Tibial artery (tissue), 4 donors: Measurements from ENCODE around the gene JUNB.

ENCODE experiments used
- DNase-seq, 2 donors: peaks; one replicate each; pipeline ENCODE4 v3.0.0-alpha.2; 2019
- H3K27ac ChIP-seq, 2 donors: fragments of 200-600 bp; sonication (generic) in 1 of 2; 1 replicate in 1 of 2; 2 replicates in 1 of 2; pipeline ENCODE4 v1.5.1; 2018 to 2019; ENCODE audit warnings: mild to moderate bottlenecking in 1 of 2
- H3K27me3 ChIP-seq, 2 donors: fragments of 200-600 bp; sonication (generic) in 1 of 2; one replicate each; pipeline versions ENCODE4 v1.5.1 to v1.6.0; 2016 to 2019
- H3K36me3 ChIP-seq, 3 donors: fragments of 200-600 bp; sonication (generic) in 2 of 3; one replicate each; pipeline ENCODE4 v1.5.1; 2016 to 2019; ENCODE audit warnings: mild to moderate bottlenecking in 2 of 3
- H3K4me1 ChIP-seq, 4 donors: fragments of 200-600 bp; sonication (generic) in 2 of 4; 1 replicate in 3 of 4; 2 replicates in 1 of 4; pipeline ENCODE4 v1.5.1; 2016 to 2019
- H3K4me3 ChIP-seq, 2 donors: fragments of 200-600 bp; sonication (generic) in 1 of 2; 1 replicate in 1 of 2; 2 replicates in 1 of 2; pipeline ENCODE4 v1.5.1; 2018 to 2019; ENCODE audit warnings: mild to moderate bottlenecking in 2 of 2
- H3K9me3 ChIP-seq, 3 donors: fragments of 200-600 bp; sonication (generic) in 1 of 3; one replicate each; pipeline ENCODE4 v1.5.1; 2016 to 2019
- intact Hi-C: fragments of 100-400 bp; cut with DNase I; formaldehyde crosslinking; loops from one replicate; pipeline ENCODE4 v1.15.0; 2023; ENCODE audit warnings: low total_unique reads
- TF ChIP-seq, protein P1 (sequence below), 2 experiments: fragments of 200-600 bp in 1 of 2; fragments of 450-650 bp in 1 of 2; IDR thresholded peaks; one replicate each; pipeline ENCODE4 v1.5.1; 2017 to 2019; ENCODE audit warnings: antibody characterized with exemption in 2 of 2, mild to moderate bottlenecking in 1 of 2, moderate library complexity in 1 of 2

The JUNB gene

DNA sequence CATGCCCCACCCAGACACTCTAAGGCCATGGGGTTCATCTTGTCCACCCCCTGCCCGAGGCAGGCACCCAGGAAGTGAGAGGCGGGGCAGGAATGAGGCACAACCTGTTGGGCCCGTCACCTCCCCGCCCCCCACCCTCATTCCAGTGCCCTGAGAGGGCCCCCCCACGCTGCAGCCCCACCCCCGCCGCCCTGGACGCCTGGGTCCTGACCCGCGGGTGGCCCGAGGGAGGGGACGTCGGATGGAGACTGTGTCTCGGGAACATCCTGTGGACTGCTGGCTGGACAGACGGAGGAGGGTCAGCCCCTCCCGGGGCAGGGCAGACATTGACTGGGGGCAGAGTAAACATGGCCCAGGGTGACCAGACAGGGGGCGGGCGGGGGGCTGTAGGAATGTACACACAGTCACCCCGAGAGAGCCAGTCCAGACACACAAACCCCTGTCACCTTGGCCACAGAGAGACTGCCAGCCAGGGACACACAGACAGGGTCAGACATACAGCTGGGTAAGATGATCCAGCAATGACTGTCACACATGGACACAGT, 7.4 kb upstream of the JUNB start:
- peaks cover 5 to 79% (median 74%) of the 10 kb centered on the region in 4 donors for H3K4me1 ChIP-seq
- DNase-seq, result peak in 1 of 2 donors; percentile 87
- peak overlapping the region; percentile 98 to 99 for H3K27ac ChIP-seq
- intact Hi-C loops, result no loop called here
- no peaks in the 10 kb centered on the region for H3K36me3 ChIP-seq
- H3K9me3 ChIP-seq, result no peaks in the 10 kb centered on the region
- H3K27me3 ChIP-seq, result no peaks in the 10 kb centered on the region
- H3K4me3 ChIP-seq, result peak overlapping the region in 1 of 2 donors; percentile 64
- TF ChIP-seq, protein P1, sequence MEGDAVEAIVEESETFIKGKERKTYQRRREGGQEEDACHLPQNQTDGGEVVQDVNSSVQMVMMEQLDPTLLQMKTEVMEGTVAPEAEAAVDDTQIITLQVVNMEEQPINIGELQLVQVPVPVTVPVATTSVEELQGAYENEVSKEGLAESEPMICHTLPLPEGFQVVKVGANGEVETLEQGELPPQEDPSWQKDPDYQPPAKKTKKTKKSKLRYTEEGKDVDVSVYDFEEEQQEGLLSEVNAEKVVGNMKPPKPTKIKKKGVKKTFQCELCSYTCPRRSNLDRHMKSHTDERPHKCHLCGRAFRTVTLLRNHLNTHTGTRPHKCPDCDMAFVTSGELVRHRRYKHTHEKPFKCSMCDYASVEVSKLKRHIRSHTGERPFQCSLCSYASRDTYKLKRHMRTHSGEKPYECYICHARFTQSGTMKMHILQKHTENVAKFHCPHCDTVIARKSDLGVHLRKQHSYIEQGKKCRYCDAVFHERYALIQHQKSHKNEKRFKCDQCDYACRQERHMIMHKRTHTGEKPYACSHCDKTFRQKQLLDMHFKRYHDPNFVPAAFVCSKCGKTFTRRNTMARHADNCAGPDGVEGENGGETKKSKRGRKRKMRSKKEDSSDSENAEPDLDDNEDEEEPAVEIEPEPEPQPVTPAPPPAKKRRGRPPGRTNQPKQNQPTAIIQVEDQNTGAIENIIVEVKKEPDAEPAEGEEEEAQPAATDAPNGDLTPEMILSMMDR (IDR thresholded peaks at IDR 0.05), result no peak

DNA sequence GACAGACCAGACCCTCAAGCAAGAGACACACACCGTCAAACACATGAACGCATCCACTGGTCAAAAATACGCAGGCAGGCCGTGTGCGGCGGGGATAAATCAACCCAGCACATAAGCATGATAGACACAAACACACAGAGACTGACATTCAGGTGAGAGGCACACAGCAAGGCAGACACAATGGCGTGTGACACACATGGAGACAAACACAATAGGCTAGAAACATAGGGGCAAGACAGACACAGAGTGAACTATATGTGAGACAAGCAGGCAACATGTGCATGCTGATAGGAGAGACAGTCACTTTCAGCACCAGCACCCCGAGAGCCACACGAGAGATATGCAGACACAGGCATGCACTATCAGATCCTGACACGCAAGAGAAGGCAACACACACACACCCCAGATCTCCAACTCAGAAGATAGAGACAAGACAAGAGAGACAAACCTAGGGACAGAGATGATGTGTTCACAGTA, 6.9 kb upstream of the JUNB start:
- H3K27me3 ChIP-seq, result no peaks in the 10 kb centered on the region
- no peak for DNase-seq
- H3K4me3 ChIP-seq, result no peak overlapping the region
- H3K36me3 ChIP-seq, result no peaks in the 10 kb centered on the region
- no peaks in the 10 kb centered on the region for H3K9me3 ChIP-seq
- peak overlapping the region; percentile 98 to 99 for H3K27ac ChIP-seq
- TF ChIP-seq, protein P1 (IDR thresholded peaks at IDR 0.05), result no peak
- intact Hi-C loops, result no loop called here
- peaks cover 5 to 79% (median 73%) of the 10 kb centered on the region in 4 donors for H3K4me1 ChIP-seq

DNA sequence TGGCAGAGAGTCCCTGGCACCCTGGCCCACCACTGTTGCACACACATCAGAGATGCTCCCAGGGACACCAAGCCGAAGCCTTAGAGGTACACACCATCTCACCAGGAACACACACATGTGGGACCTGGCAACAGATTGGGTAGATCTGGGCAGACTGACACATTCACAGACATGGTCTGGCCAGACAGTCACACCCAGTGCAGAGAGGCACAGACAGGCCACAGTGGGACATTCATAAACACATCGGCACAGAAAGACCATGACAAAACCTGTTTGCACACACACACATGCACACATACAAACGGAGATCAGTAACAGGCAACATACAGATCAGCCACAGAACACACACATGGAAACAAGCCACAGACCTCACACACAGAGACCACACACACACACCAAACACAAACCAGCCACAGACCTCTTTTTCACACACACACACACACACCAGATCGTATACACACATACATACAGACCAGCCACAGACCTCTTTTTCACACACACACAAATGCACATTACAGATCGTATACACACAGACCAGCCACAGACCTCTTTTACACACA, 6.3 kb upstream of the JUNB start:
- Histone ChIP-seq H3K27ac (peak overlapping the region; percentile 98 to 99), H3K36me3 (no peaks in the 10 kb centered on the region), H3K9me3 (no peaks in the 10 kb centered on the region), H3K4me1 (peaks cover 5 to 74% (median 70%) of the 10 kb centered on the region in 4 donors), H3K27me3 (no peaks in the 10 kb centered on the region), H3K4me3 (no peak overlapping the region)
- TF ChIP-seq, protein P1 (IDR thresholded peaks at IDR 0.05), result no peak
- no peak for DNase-seq
- intact Hi-C loops, result no loop called here

DNA sequence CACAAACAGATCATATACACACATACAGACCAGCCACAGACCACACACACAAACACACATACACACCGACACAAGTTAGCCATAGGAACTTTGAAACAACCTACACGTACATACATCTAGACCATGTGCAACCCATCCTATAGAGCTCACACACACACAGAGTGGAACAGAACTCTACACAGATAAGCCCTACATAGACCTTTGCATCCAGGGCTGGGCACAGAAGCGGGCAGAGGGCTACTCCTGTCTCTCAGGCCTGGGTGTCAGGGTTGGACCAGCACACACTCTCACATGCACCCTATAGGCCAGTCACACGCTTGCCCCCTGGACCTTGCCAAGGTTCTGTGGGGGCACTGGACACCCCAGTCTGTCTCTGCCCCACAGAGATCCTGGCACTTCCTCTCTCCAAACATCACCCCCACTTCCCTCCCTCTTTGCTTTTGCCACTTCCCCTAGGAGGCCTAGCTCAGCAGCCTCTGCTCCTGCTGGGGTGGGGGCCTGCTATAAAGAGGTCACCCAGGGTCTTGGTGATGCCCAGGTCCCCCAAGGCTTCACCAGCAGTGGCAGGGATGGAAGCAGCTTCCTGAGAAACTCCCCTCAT, 5.8 kb upstream of the JUNB start:
- intact Hi-C loops, result no loop called here
- no peaks in the 10 kb centered on the region for H3K27me3 ChIP-seq
- peak overlapping the region; percentile 98 to 99 for H3K27ac ChIP-seq
- H3K9me3 ChIP-seq, result no peaks in the 10 kb centered on the region
- H3K4me1 ChIP-seq, result peaks cover 5 to 75% (median 71%) of the 10 kb centered on the region in 4 donors
- DNase-seq, result no peak
- H3K36me3 ChIP-seq, result no peaks in the 10 kb centered on the region
- no peak overlapping the region for H3K4me3 ChIP-seq
- TF ChIP-seq, protein P1 (IDR thresholded peaks at IDR 0.05), result no peak

DNA sequence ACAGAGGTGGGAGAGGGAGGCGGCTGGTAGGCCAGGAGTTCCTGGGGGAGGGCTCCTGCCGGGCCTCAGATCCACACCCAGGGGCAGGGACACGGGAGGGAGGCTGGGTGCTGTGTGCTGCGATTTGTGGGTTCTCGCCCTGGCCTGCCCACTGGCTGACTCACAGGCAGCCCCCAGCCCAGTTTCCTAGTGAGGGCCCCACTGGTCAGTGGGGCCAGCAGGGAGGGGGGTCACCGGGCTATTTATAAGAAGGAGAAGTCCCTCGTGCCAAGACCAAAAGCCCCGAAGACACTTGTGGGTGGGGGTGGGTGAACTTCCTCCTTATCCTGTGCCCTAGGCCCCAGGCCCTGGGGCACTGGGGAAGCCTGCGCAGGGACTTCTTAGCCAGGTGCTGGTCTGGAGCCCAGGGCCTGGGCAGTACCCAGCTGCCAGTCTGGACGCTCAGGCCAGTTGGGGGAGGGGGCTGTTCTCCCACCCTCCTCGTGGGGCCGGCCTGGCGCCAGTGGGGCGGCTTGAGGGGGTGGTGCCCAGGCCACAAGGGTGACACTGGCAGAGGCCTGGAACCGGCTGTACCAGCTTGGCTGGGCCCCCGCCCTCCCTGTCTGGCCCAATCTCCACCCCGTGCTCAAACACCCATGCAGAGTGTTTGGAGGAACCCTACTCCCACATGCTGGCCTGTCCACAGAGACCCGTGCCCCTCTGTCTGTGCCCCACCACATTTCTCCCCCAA, 5.0 kb upstream of the JUNB start:
- no peak overlapping the region for H3K4me3 ChIP-seq

More for the DNA sequence above, 5.0 kb upstream of the JUNB start:
- intact Hi-C loops, result no loop called here
- DNase-seq, result peak; percentile 79 to 95
- H3K9me3 ChIP-seq, result no peaks in the 10 kb centered on the region
- H3K36me3 ChIP-seq, result no peaks in the 10 kb centered on the region
- H3K4me1 ChIP-seq, result peaks cover 5 to 80% (median 73%) of the 10 kb centered on the region in 4 donors
- no peaks in the 10 kb centered on the region for H3K27me3 ChIP-seq
- peak overlapping the region; percentile 98 to 99 for H3K27ac ChIP-seq
- TF ChIP-seq, protein P1 (IDR thresholded peaks at IDR 0.05), result no peak
